Neuronal stem cell (in vitro differentiated cells): Measurements from ENCODE around the gene DNAJB4.

Experiments used
- DNase-seq: peaks from one replicate; pipeline ENCODE4 v3.0.0-alpha.2; 2013; ENCODE audit warnings: low spot score
- H2AFZ ChIP-seq: one replicate; pipeline ENCODE4 v1.6.1; 2013; ENCODE audit warnings: mild to moderate bottlenecking, low read length, inconsistent platforms
- H2AK5ac ChIP-seq: 2 replicates; pipeline ENCODE4 v1.6.1; 2013; ENCODE audit warnings: low read depth, mild to moderate bottlenecking, inconsistent platforms, low read length, moderate library complexity, mixed read lengths
- H2BK120ac ChIP-seq: 2 replicates; pipeline ENCODE4 v1.6.1; 2013; ENCODE audit warnings: low read depth, mild to moderate bottlenecking, inconsistent platforms, low read length, moderate library complexity, mixed read lengths
- H2BK12ac ChIP-seq: one replicate; pipeline ENCODE4 v1.6.1; 2013; ENCODE audit warnings: low read length, inconsistent platforms
- H2BK15ac ChIP-seq: 2 replicates; pipeline ENCODE4 v1.6.1; 2013; ENCODE audit warnings: mild to moderate bottlenecking, low read length, inconsistent platforms, mixed read lengths
- H2BK5ac ChIP-seq: one replicate; pipeline ENCODE4 v1.6.1; 2013; ENCODE audit warnings: inconsistent platforms, mild to moderate bottlenecking, low read length, moderate library complexity
- H3K14ac ChIP-seq: one replicate; pipeline ENCODE4 v1.6.1; 2013; ENCODE audit warnings: low read length, inconsistent platforms
- H3K18ac ChIP-seq: 2 replicates; pipeline ENCODE4 v1.6.1; 2013; ENCODE audit warnings: low read length, inconsistent platforms
- H3K23ac ChIP-seq: 2 replicates; pipeline ENCODE4 v1.6.1; 2013; ENCODE audit warnings: low read depth, mild to moderate bottlenecking, mixed read lengths, low read length, inconsistent platforms; ENCODE audit not compliant: poor library complexity
- H3K27ac ChIP-seq: replicated peaks from 3 replicates; pipeline ENCODE4 v1.5.1; 2013; ENCODE audit warnings: low read length, inconsistent platforms
- H3K27me3 ChIP-seq, 3 experiments: 2 replicates each; pipeline ENCODE4 v1.6.1; 2013; ENCODE audit warnings: low read length in 3 of 3, mild to moderate bottlenecking in 2 of 3, inconsistent platforms in 1 of 3, low read depth in 1 of 3, mixed read lengths in 1 of 3, moderate library complexity in 1 of 3; ENCODE audit not compliant: control insufficient read depth in 3 of 3, insufficient read depth in 3 of 3
- H3K36me3 ChIP-seq, 2 donors: replicated peaks in 1 of 2; 2 replicates each; pipeline ENCODE4 v1.6.1; 2013; ENCODE audit warnings: low read length in 2 of 2; ENCODE audit not compliant: control insufficient read depth in 2 of 2, insufficient read depth in 2 of 2
- H3K4ac ChIP-seq: 2 replicates; pipeline ENCODE4 v1.6.1; 2013; ENCODE audit warnings: inconsistent platforms, mild to moderate bottlenecking, low read length, moderate library complexity
- H3K4me1 ChIP-seq, 2 donors: 1 replicate in 1 of 2; 2 replicates in 1 of 2; pipeline ENCODE4 v1.6.1; 2013; ENCODE audit warnings: low read length in 2 of 2, low read depth in 1 of 2; ENCODE audit not compliant: control insufficient read depth in 2 of 2, insufficient read depth in 1 of 2
- H3K4me2 ChIP-seq: one replicate; pipeline ENCODE4 v1.6.1; 2013; ENCODE audit warnings: mild to moderate bottlenecking, low read length, inconsistent platforms; ENCODE audit not compliant: insufficient read depth, poor library complexity, severe bottlenecking
- H3K4me3 ChIP-seq, 2 donors: 2 replicates each; pipeline ENCODE4 v1.5.1; 2013; ENCODE audit warnings: low read length in 2 of 2, mild to moderate bottlenecking in 2 of 2, inconsistent platforms in 1 of 2, moderate library complexity in 1 of 2
- H3K79me1 ChIP-seq: one replicate; pipeline ENCODE4 v1.6.1; 2013; ENCODE audit warnings: low read depth, mild to moderate bottlenecking, inconsistent platforms, low read length, moderate library complexity
- H3K9ac ChIP-seq: one replicate; pipeline ENCODE4 v1.6.1; 2013; ENCODE audit warnings: mild to moderate bottlenecking, low read depth, low read length, inconsistent platforms; ENCODE audit not compliant: poor library complexity
- H3K9me3 ChIP-seq, 2 donors: replicated peaks in 1 of 2; 2 replicates each; pipeline versions ENCODE3 to v1.6.1; 2013; ENCODE audit warnings: low read length in 2 of 2, mild to moderate bottlenecking in 2 of 2, inconsistent platforms in 1 of 2, low read depth in 1 of 2, mixed read lengths in 1 of 2, moderate library complexity in 1 of 2; ENCODE audit not compliant: control insufficient read depth in 2 of 2, insufficient read depth in 1 of 2
- H4K8ac ChIP-seq: one replicate; pipeline ENCODE4 v1.6.1; 2013; ENCODE audit warnings: low read depth, mild to moderate bottlenecking, inconsistent platforms, low read length, moderate library complexity
- H4K91ac ChIP-seq: one replicate; pipeline ENCODE4 v1.6.1; 2013; ENCODE audit warnings: low read length, low read depth, mild to moderate bottlenecking, inconsistent platforms; ENCODE audit not compliant: poor library complexity
- WGBS, 2 donors: extraction: QIAGEN DNeasy Blood & Tissue Kit; methylation state at CpG; one replicate each; pipeline ENCODE4 v1.1.7; 2013; ENCODE audit warnings: missing lambda C conversion rate in 2 of 2, mixed read lengths in 1 of 2; ENCODE audit not compliant: insufficient read length in 2 of 2, insufficient replicate concordance in 1 of 2; ENCODE audit errors: extremely low coverage in 2 of 2; 5-methylcytosine and 5-hydroxymethylcytosine counted together

The DNAJB4 gene

DNA sequence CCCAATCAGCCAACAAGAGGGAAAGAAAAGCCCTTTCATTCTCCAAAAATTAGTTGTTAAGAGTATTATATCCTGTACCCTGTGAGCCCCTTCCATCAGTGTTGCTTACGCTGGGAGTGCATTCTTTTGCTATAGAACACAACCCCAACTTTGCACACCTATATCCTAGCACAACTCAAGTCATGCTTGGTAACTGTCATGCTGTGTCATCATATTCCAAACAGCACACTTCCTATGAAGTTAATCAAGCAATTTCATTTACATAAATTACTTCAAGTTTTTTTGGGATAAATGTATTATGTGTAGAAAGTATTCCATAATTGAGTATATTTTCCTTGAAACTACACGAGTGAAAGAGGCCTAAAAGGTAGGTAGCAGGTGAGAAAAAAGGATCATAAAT is 45.9 kb upstream of the DNAJB4 start:
- Histone ChIP-seq H3K4me1 (no peaks in the 10 kb centered on the region), H3K27ac (no peak overlapping the region), H2BK5ac (no peak overlapping the region), H2AFZ (no peak overlapping the region), H2AK5ac (no peak overlapping the region), H3K4ac (no peak overlapping the region), H3K23ac (no peak overlapping the region), H3K79me1 (no peaks in the 10 kb centered on the region), H3K4me3 (no peak overlapping the region), H3K9me3 (no peaks in the 10 kb centered on the region), H3K4me2 (no peak overlapping the region), H3K27me3 (no peaks in the 10 kb centered on the region), H3K14ac (no peak overlapping the region), H4K91ac (no peak overlapping the region), H3K9ac (no peak overlapping the region), H3K36me3 (peaks cover 38 to 100% of the 10 kb centered on the region in 2 donors), H2BK15ac (no peak overlapping the region), H2BK12ac (no peak overlapping the region), H3K18ac (no peak overlapping the region), H4K8ac (no peak overlapping the region), H2BK120ac (no peak overlapping the region)
- WGBS, 2 donors: no CpG with 5 or more reads among the region's 2 CpGs
- DNase-seq: no peak

DNA sequence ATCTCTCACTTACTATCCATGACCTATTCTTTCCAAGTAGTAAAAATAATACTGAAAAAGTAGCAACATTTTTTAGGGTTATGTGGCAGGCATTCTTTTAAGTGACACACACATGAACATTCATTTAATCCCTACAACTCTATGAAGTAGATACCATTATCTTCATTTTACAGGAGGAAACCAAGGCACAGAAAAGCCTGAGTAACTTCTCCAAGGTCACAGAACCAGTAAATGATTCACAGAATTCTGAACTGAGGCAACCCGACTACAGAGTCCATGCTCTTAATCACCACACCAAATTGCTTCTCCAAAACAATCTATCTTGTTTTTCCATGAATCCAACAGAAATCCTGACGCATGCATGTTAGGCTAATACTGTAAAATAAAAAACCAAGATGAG is 43.3 kb upstream of the DNAJB4 start:
- H4K91ac ChIP-seq: no peak overlapping the region
- H3K27ac ChIP-seq: no peak overlapping the region
- no peak overlapping the region for H3K9ac ChIP-seq
- no peaks in the 10 kb centered on the region for H3K79me1 ChIP-seq
- no peaks in the 10 kb centered on the region for H3K4me1 ChIP-seq
- H2BK12ac ChIP-seq: no peak overlapping the region
- no peak overlapping the region for H3K4me3 ChIP-seq
- no peaks in the 10 kb centered on the region for H3K27me3 ChIP-seq
- no peak overlapping the region for H3K18ac ChIP-seq
- H3K4me2 ChIP-seq: no peak overlapping the region
- no peak overlapping the region for H2BK15ac ChIP-seq
- H3K36me3 ChIP-seq: peaks cover 44 to 100% of the 10 kb centered on the region in 2 donors
- no peak overlapping the region for H3K14ac ChIP-seq
- no peak overlapping the region for H4K8ac ChIP-seq
- H3K23ac ChIP-seq: no peak overlapping the region
- no peak for DNase-seq
- no peak overlapping the region for H2BK120ac ChIP-seq
- H3K9me3 ChIP-seq: no peaks in the 10 kb centered on the region
- no CpG with 5 or more reads among the region's 2 CpGs for WGBS, 2 donors
- H2AK5ac ChIP-seq: no peak overlapping the region
- no peak overlapping the region for H3K4ac ChIP-seq
- H2AFZ ChIP-seq: no peak overlapping the region
- H2BK5ac ChIP-seq: no peak overlapping the region

DNA sequence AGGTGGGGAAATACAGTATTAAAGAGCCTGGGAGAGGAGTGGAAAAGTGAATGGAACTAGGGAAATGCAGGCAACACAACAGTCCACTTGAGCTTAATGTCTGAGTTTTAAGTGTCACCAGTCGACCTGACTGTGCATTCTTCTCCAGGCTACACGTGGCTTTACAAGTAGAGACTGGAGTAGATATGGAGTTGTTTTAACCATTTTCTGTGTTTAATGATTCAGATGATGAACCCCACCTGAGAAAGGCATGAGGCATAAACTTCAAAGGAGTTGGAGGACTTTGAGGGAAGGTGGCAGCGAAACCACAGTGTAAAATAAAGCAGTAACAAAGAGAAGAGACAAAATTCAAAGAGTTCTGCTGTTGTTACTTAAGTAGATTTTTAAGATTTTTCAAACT is 38.4 kb upstream of the DNAJB4 start:
- no peaks in the 10 kb centered on the region for H3K4me1 ChIP-seq
- H3K9me3 ChIP-seq: peaks cover 0 to 2% of the 10 kb centered on the region in 2 donors
- H2BK15ac ChIP-seq: no peak overlapping the region
- peaks cover 30 to 100% of the 10 kb centered on the region in 2 donors for H3K36me3 ChIP-seq
- peaks cover 1% of the 10 kb centered on the region for H3K79me1 ChIP-seq
- H2BK120ac ChIP-seq: no peak overlapping the region
- no peaks in the 10 kb centered on the region for H3K27me3 ChIP-seq
- no peak overlapping the region for H2AK5ac ChIP-seq
- no peak overlapping the region for H3K14ac ChIP-seq
- no peak overlapping the region for H2AFZ ChIP-seq
- H3K23ac ChIP-seq: no peak overlapping the region
- H3K9ac ChIP-seq: no peak overlapping the region
- no peak for DNase-seq
- no peak overlapping the region for H3K18ac ChIP-seq
- no peak overlapping the region for H4K91ac ChIP-seq
- no peak overlapping the region for H3K27ac ChIP-seq
- H4K8ac ChIP-seq: no peak overlapping the region
- no peak overlapping the region for H3K4ac ChIP-seq
- H2BK5ac ChIP-seq: no peak overlapping the region
- H2BK12ac ChIP-seq: no peak overlapping the region
- H3K4me3 ChIP-seq: no peak overlapping the region
- H3K4me2 ChIP-seq: no peak overlapping the region
- no CpG with 5 or more reads among the region's 3 CpGs for WGBS, 2 donors

DNA sequence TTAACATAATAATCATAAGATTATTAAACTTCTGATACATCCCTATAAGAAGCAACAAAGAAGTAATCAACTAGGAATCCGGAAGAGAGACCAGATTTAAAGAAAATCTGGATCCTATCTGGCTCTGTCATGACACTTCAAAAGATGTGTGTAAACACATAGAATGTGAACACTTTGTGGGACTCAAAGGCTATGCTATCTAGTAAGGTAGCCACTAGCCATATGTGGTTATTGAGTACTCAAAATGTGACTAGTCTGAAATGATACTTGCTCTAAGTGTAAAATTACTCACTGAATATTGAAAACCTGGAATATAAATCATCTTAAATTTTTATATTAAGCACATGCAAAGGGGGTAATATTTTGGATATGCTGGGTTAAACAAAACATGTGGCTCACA is 34.5 kb upstream of the DNAJB4 start:
- Histone ChIP-seq H2BK12ac (no peak overlapping the region), H3K4me2 (no peak overlapping the region), H3K9me3 (peaks cover 0 to 23% of the 10 kb centered on the region in 2 donors), H2BK120ac (no peak overlapping the region), H4K8ac (no peak overlapping the region), H2AK5ac (no peak overlapping the region), H3K4ac (no peak overlapping the region), H3K36me3 (peaks cover 11 to 99% of the 10 kb centered on the region in 2 donors), H3K23ac (no peak overlapping the region), H3K14ac (no peak overlapping the region), H3K79me1 (peaks cover 1% of the 10 kb centered on the region), H3K27me3 (no peaks in the 10 kb centered on the region), H2BK5ac (no peak overlapping the region), H4K91ac (no peak overlapping the region), H2AFZ (no peak overlapping the region), H3K4me1 (no peaks in the 10 kb centered on the region), H3K18ac (no peak overlapping the region), H3K9ac (no peak overlapping the region), H3K27ac (no peak overlapping the region), H3K4me3 (no peak overlapping the region), H2BK15ac (no peak overlapping the region)
- no peak for DNase-seq
- no CpG with 5 or more reads among the region's 1 CpG for WGBS, 2 donors
